ENCODE data around the gene TOX3.

The TOX3 gene

GRCh38 chr16:52578007-52578828 lies 31.3 kb upstream of the TOX3 start:
- WGBS, 2 experiments, result 86% methylated on average over 11 of the region's 11 CpGs
- Histone ChIP-seq H3K4me3 (ENCODE audit: insufficient read depth, low read depth, low read length) (no peak overlapping the region), H3K9me3 (ENCODE audit: control insufficient read depth, low read length) (no peaks in the 10 kb centered on the region), H3K27ac (ENCODE audit: insufficient read depth, low read depth, low read length, poor library complexity, severe bottlenecking) (no peak overlapping the region), H3K27me3 (ENCODE audit: control insufficient read depth, insufficient read depth, low read length, poor library complexity, severe bottlenecking) (no peaks in the 10 kb centered on the region), H3K4me1 (ENCODE audit: control insufficient read depth, insufficient read depth, low read length) (peaks cover 3% of the 10 kb centered on the region), H3K36me3 (ENCODE audit: control insufficient read depth, insufficient read depth, low read length) (no peaks in the 10 kb centered on the region)

- 89 to 91% methylated on average over 9 of the region's 9 CpGs for WGBS, 2 experiments
- Histone ChIP-seq H3K4me3 (ENCODE audit: insufficient read depth, low read depth, low read length) (no peak overlapping the region), H3K27ac (ENCODE audit: insufficient read depth, low read depth, low read length, poor library complexity, severe bottlenecking) (no peak overlapping the region), H3K27me3 (ENCODE audit: control insufficient read depth, insufficient read depth, low read length, poor library complexity, severe bottlenecking) (no peaks in the 10 kb centered on the region), H3K9me3 (ENCODE audit: control insufficient read depth, low read length) (no peaks in the 10 kb centered on the region), H3K36me3 (ENCODE audit: control insufficient read depth, insufficient read depth, low read length) (no peaks in the 10 kb centered on the region), H3K4me1 (ENCODE audit: control insufficient read depth, insufficient read depth, low read length) (peaks cover 3% of the 10 kb centered on the region)
These were observed 30.3 kb upstream of the TOX3 start for GRCh38 chr16:52577130-52577706.

- WGBS, 2 experiments, result 94 to 95% methylated on average over 7 of the region's 7 CpGs
- Histone ChIP-seq H3K36me3 (ENCODE audit: control insufficient read depth, insufficient read depth, low read length) (no peaks in the 10 kb centered on the region), H3K27ac (ENCODE audit: insufficient read depth, low read depth, low read length, poor library complexity, severe bottlenecking) (no peak overlapping the region), H3K27me3 (ENCODE audit: control insufficient read depth, insufficient read depth, low read length, poor library complexity, severe bottlenecking) (no peaks in the 10 kb centered on the region), H3K4me3 (ENCODE audit: insufficient read depth, low read depth, low read length) (no peak overlapping the region), H3K9me3 (ENCODE audit: control insufficient read depth, low read length) (no peaks in the 10 kb centered on the region), H3K4me1 (ENCODE audit: control insufficient read depth, insufficient read depth, low read length) (peaks cover 1% of the 10 kb centered on the region)
These were observed 26.7 kb upstream of the TOX3 start for GRCh38 chr16:52573365-52574299.

- no peak overlapping the region for H3K27ac ChIP-seq (ENCODE audit: insufficient read depth, low read depth, low read length, poor library complexity, severe bottlenecking)
- H3K27me3 ChIP-seq (ENCODE audit: control insufficient read depth, insufficient read depth, low read length, poor library complexity, severe bottlenecking), result no peaks in the 10 kb centered on the region
These were observed 25.7 kb upstream of the TOX3 start for GRCh38 chr16:52572656-52573055.

GRCh38 chr16:52570495-52571091 lies 23.6 kb upstream of the TOX3 start:
- H3K27ac ChIP-seq (ENCODE audit: insufficient read depth, low read depth, low read length, poor library complexity, severe bottlenecking), result no peak overlapping the region
- WGBS, 2 experiments, result 88 to 94% methylated on average over 3 to 4 of the region's 4 CpGs
- H3K4me1 ChIP-seq (ENCODE audit: control insufficient read depth, insufficient read depth, low read length), result no peaks in the 10 kb centered on the region
- H3K4me3 ChIP-seq (ENCODE audit: insufficient read depth, low read depth, low read length), result no peak overlapping the region
- H3K9me3 ChIP-seq (ENCODE audit: control insufficient read depth, low read length), result no peaks in the 10 kb centered on the region
- no peaks in the 10 kb centered on the region for H3K27me3 ChIP-seq (ENCODE audit: control insufficient read depth, insufficient read depth, low read length, poor library complexity, severe bottlenecking)
- no peaks in the 10 kb centered on the region for H3K36me3 ChIP-seq (ENCODE audit: control insufficient read depth, insufficient read depth, low read length)

More at GRCh38 chr16:52572656-52573055, 25.7 kb upstream of the TOX3 start:
- Histone ChIP-seq H3K4me1 (ENCODE audit: control insufficient read depth, insufficient read depth, low read length) (no peaks in the 10 kb centered on the region), H3K4me3 (ENCODE audit: insufficient read depth, low read depth, low read length) (no peak overlapping the region), H3K9me3 (ENCODE audit: control insufficient read depth, low read length) (no peaks in the 10 kb centered on the region), H3K36me3 (ENCODE audit: control insufficient read depth, insufficient read depth, low read length) (no peaks in the 10 kb centered on the region)
- 96 to 100% methylated on average over 1 of the region's 1 CpG for WGBS, 2 experiments

GRCh38 chr16:52569701-52570100 lies 22.8 kb upstream of the TOX3 start:
- no peak overlapping the region for H3K4me3 ChIP-seq (ENCODE audit: insufficient read depth, low read depth, low read length)
- no peak overlapping the region for H3K27ac ChIP-seq (ENCODE audit: insufficient read depth, low read depth, low read length, poor library complexity, severe bottlenecking)
- H3K9me3 ChIP-seq (ENCODE audit: control insufficient read depth, low read length), result no peaks in the 10 kb centered on the region
- H3K4me1 ChIP-seq (ENCODE audit: control insufficient read depth, insufficient read depth, low read length), result no peaks in the 10 kb centered on the region
- WGBS, 2 experiments, result 71 to 72% methylated on average over 2 of the region's 2 CpGs
- no peaks in the 10 kb centered on the region for H3K27me3 ChIP-seq (ENCODE audit: control insufficient read depth, insufficient read depth, low read length, poor library complexity, severe bottlenecking)
- H3K36me3 ChIP-seq (ENCODE audit: control insufficient read depth, insufficient read depth, low read length), result no peaks in the 10 kb centered on the region

- Histone ChIP-seq H3K9me3 (ENCODE audit: control insufficient read depth, low read length) (no peaks in the 10 kb centered on the region), H3K36me3 (ENCODE audit: control insufficient read depth, insufficient read depth, low read length) (no peaks in the 10 kb centered on the region), H3K27me3 (ENCODE audit: control insufficient read depth, insufficient read depth, low read length, poor library complexity, severe bottlenecking) (no peaks in the 10 kb centered on the region), H3K4me1 (ENCODE audit: control insufficient read depth, insufficient read depth, low read length) (no peaks in the 10 kb centered on the region), H3K4me3 (ENCODE audit: insufficient read depth, low read depth, low read length) (no peak overlapping the region), H3K27ac (ENCODE audit: insufficient read depth, low read depth, low read length, poor library complexity, severe bottlenecking) (no peak overlapping the region)
- 97 to 100% methylated on average over 3 of the region's 3 CpGs for WGBS, 2 experiments
These were observed 22.2 kb upstream of the TOX3 start for GRCh38 chr16:52568983-52569690.

- 100% methylated on average over 1 of the region's 1 CpG for WGBS, 2 experiments
- H3K9me3 ChIP-seq (ENCODE audit: control insufficient read depth, low read length), result no peaks in the 10 kb centered on the region
- no peaks in the 10 kb centered on the region for H3K27me3 ChIP-seq (ENCODE audit: control insufficient read depth, insufficient read depth, low read length, poor library complexity, severe bottlenecking)
- H3K36me3 ChIP-seq (ENCODE audit: control insufficient read depth, insufficient read depth, low read length), result no peaks in the 10 kb centered on the region
- no peaks in the 10 kb centered on the region for H3K4me1 ChIP-seq (ENCODE audit: control insufficient read depth, insufficient read depth, low read length)
- no peak overlapping the region for H3K27ac ChIP-seq (ENCODE audit: insufficient read depth, low read depth, low read length, poor library complexity, severe bottlenecking)
- H3K4me3 ChIP-seq (ENCODE audit: insufficient read depth, low read depth, low read length), result no peak overlapping the region
These were observed 21.6 kb upstream of the TOX3 start for GRCh38 chr16:52568495-52568894.

GRCh38 chr16:52567193-52567592 lies 20.2 kb upstream of the TOX3 start:
- Histone ChIP-seq H3K27ac (ENCODE audit: insufficient read depth, low read depth, low read length, poor library complexity, severe bottlenecking) (no peak overlapping the region), H3K9me3 (ENCODE audit: control insufficient read depth, low read length) (no peaks in the 10 kb centered on the region), H3K4me3 (ENCODE audit: insufficient read depth, low read depth, low read length) (no peak overlapping the region), H3K36me3 (ENCODE audit: control insufficient read depth, insufficient read depth, low read length) (no peaks in the 10 kb centered on the region), H3K4me1 (ENCODE audit: control insufficient read depth, insufficient read depth, low read length) (no peaks in the 10 kb centered on the region), H3K27me3 (ENCODE audit: control insufficient read depth, insufficient read depth, low read length, poor library complexity, severe bottlenecking) (no peaks in the 10 kb centered on the region)
- 88 to 93% methylated on average over 4 of the region's 4 CpGs for WGBS, 2 experiments
